ENCODE measurements around the gene AKAP11. TPM values are rescaled to one million over a fixed set of nuclear protein-coding genes. Genes with fewer than 3 reads are reported as not detected.

The AKAP11 gene
- total RNA-seq, 4 donors from 2014 or later = 15.8 to 19.6 (median 17.9) TPM

DNA sequence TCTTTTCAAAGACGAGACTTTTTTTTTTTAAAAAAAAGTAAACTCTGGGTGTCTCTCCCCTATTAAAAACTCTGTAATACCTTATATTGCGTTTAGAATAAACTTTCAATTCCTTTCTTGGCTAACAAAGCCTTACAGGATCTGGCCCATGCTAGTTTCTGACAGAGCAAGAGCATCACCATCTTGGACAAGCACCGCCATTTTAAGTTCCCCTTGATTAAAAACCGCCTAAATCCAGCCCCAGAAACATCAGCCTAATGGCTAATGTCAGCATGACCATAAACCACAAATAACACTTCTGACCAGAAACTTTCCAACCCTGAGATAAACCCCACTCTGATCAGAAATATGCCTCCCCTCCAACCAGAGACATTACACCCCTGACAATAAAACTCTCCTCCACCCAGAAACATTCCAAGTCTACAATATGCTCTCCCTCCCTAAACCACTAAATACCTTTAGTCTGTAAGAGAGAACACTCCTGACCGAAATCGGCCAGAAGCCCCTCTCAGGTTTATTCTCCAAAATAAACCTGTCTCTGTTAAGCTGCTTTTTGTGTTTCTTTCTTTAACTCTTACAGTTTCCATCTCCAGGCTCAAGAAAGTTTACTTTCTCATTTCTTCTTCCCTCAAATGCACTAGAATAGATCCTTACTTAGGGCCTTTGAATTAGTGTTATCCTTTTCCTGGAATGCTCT, 1.6 kb upstream of the AKAP11 start:
- 97 to 99% methylated on average over 6 of the region's 6 CpGs for WGBS, 2 donors
- intact Hi-C loops (cut with DNase I; ENCODE audit: low total_unique reads) = no loop called here
- TF ChIP-seq, protein P1, sequence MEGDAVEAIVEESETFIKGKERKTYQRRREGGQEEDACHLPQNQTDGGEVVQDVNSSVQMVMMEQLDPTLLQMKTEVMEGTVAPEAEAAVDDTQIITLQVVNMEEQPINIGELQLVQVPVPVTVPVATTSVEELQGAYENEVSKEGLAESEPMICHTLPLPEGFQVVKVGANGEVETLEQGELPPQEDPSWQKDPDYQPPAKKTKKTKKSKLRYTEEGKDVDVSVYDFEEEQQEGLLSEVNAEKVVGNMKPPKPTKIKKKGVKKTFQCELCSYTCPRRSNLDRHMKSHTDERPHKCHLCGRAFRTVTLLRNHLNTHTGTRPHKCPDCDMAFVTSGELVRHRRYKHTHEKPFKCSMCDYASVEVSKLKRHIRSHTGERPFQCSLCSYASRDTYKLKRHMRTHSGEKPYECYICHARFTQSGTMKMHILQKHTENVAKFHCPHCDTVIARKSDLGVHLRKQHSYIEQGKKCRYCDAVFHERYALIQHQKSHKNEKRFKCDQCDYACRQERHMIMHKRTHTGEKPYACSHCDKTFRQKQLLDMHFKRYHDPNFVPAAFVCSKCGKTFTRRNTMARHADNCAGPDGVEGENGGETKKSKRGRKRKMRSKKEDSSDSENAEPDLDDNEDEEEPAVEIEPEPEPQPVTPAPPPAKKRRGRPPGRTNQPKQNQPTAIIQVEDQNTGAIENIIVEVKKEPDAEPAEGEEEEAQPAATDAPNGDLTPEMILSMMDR (IDR thresholded peaks at IDR 0.05) = no peak
- TF ChIP-seq POLR2A (IDR thresholded peaks at IDR 0.05) = no peak
- DNase-seq (ENCODE audit: low spot score in 2 of 2) = no peak
- H3K4me3 ChIP-seq (ENCODE audit: low read depth, poor library complexity, severe bottlenecking) = no peak overlapping the region

DNA sequence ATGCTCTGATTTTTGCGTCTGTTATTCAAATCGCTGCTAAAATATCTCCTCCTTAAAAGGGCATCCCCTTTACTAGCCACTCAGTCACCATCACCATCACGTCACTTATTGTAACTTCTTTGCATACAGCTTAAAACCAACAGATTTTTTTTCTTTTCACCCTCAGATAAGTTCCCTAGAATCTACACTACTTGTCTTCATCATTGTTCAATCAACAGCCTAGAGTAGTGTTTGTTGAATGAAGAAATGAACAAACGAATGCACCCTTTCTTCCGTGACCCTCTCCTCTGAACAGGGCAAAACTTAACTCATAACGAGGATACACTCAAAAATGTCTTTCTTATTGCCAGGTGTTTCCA, 1.1 kb upstream of the AKAP11 start:
- DNase-seq (ENCODE audit: low spot score in 2 of 2) = no peak
- WGBS, 2 donors = 79 to 88% methylated on average over 6 of the region's 6 CpGs
- no peak for TF ChIP-seq POLR2A (IDR thresholded peaks at IDR 0.05)
- TF ChIP-seq, protein P1 (IDR thresholded peaks at IDR 0.05) = no peak
- intact Hi-C loops (cut with DNase I; ENCODE audit: low total_unique reads) = no loop called here
- no peak overlapping the region for H3K4me3 ChIP-seq (ENCODE audit: low read depth, poor library complexity, severe bottlenecking)

DNA sequence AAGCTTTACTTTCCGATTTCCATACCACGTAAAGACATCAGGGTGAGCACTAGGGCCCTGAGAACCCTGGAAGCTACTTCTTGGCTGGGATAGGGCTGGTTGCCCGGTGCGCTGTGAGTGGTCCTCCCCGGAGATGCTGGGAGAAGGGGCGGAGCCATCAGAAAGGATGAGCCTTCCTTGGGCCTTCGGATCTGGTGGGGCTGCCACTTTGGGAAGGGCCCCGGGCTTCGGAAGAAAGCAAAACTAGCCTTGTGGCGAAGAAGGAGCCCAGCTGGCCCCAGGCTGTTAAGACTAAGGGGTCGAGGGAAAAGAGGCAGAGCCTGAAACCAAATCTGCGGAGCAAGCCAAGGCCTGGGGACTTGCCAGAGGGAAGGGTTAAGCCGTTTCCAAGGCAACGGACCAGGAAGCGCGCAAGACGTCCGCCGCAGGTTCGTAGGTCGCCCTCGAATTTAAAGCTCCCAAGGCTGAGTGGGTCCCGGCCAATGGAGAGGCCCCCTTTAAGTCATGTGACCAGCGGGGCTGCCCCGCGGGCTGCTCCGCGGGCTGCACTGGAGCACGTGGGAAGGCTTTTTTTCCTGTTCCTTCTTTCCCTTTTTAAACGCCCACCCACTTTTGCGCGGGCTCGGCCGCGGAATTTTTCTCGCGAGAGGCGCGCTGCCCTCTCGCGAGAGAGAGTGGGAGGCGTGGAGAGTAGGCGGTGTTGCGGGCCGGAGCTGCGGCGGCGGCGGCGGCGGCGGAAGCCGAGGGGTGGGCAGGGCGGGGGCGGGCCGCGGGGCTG, 426 bp upstream of the AKAP11 start:
- intact Hi-C loops (cut with DNase I; ENCODE audit: low total_unique reads) = no loop called here
- peak; percentile 92 to 98 for DNase-seq (ENCODE audit: low spot score in 2 of 2)
- peak overlapping the region; percentile 65 for H3K4me3 ChIP-seq (ENCODE audit: low read depth, poor library complexity, severe bottlenecking)
- TF ChIP-seq POLR2A (IDR thresholded peaks at IDR 0.05) = no peak
- TF ChIP-seq, protein P1 (IDR thresholded peaks at IDR 0.05) = no peak
- 2 to 5% methylated on average over 23 to 53 of the region's 57 CpGs for WGBS, 2 donors

DNA sequence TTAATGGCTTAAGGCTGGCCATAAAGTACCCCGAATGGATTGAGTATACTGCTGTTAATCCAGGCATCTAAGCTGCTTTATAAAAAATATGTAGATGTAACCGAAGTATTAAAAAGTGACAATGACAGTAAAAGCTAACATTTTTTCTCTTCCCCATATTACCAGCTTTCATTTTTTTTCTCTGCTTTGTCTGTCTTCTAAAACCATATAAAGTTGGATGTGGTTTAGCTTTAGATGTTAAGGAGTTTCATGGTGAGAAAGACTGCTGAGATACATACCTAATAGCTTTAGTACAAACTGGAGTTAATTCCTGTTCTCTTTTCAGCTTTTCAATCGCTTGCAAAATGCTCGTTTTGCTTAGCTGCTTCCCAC, 838 bp downstream of the AKAP11 start:
- 2 to 4% methylated on average over 4 of the region's 4 CpGs for WGBS, 2 donors
- DNase-seq (ENCODE audit: low spot score in 2 of 2) = no peak
- peak overlapping the region; percentile 89 for H3K4me3 ChIP-seq (ENCODE audit: low read depth, poor library complexity, severe bottlenecking)
- TF ChIP-seq, protein P1 (IDR thresholded peaks at IDR 0.05) = no peak
- no peak for TF ChIP-seq POLR2A (IDR thresholded peaks at IDR 0.05)
- intact Hi-C loops (cut with DNase I; ENCODE audit: low total_unique reads) = no loop called here

DNA sequence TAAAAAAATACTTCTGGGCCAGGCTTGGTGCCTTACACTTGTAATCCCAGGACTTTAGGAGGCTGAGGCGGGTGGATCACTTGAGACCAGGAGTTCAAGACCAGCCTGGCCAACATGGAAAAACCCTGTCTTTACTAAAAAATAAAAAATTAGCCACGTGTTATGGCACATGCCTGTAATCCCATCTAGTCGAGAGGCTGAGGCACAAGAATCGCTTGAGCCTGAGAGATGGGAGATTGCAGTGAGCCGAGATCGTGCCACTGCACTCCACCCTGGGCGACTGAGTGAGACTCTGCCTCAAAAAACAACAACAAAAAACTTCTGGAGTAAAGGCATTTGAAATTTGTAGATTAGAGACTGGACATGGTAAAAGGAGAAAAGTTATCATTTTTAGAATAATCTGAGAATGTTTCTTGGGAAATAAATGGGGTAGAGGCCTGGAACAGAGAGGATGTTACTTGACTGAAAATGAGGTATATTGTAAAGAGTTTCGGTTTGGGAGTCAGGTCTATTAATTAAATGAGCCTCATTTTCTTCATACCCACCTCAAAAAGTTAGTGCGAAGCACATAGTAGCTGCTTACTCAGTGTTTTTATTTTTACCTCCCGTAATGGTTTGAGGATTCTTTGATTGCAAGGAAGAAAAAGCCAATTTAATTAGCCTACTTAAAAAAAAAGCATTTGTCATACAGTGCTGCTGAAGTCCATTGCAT, 2.6 kb downstream of the AKAP11 start:
- intact Hi-C loops (cut with DNase I; ENCODE audit: low total_unique reads) = no loop called here
- no peak for DNase-seq (ENCODE audit: low spot score in 2 of 2)
- TF ChIP-seq POLR2A (IDR thresholded peaks at IDR 0.05) = no peak
- TF ChIP-seq, protein P1 (IDR thresholded peaks at IDR 0.05) = no peak
- no peak overlapping the region for H3K4me3 ChIP-seq (ENCODE audit: low read depth, poor library complexity, severe bottlenecking)
- WGBS, 2 donors = 76 to 79% methylated on average over 10 of the region's 10 CpGs

Measured in lower leg skin (tissue), 4 donors.